ENCODE measurements around the gene PDE6C. TPM values are rescaled to one million over a fixed set of nuclear protein-coding genes. Genes with fewer than 3 reads are reported as not detected.

Gene PDE6C
- total and polyA plus RNA-seq, 2 of the 8 experiments (the other 6 are each of a cell fraction or from before 2014, with no cell fraction given) = not detected

- H3K23me2 ChIP-seq (ENCODE audit: low read depth, low read length) = no peaks in the 10 kb centered on the region
- no peak overlapping the region for H3K4me2 ChIP-seq (ENCODE audit: insufficient read depth in 1 of 2, low read depth in 2 of 2, low read length in 2 of 2)
- peaks cover 0 to 10% (median 2%) of the 10 kb centered on the region in 4 experiments; a peak in 3 of 7 replicates for H3K4me1 ChIP-seq (replicated peaks in 1 of 4; ENCODE audit: control insufficient read depth in 3 of 4, insufficient read depth in 4 of 4, low read length in 3 of 4)
- TF ChIP-seq TEAD4 (IDR thresholded peaks at IDR 0.05; ENCODE audit: low read depth, low read length) (no peak), NANOG (IDR thresholded peaks at IDR 0.05; ENCODE audit: insufficient read depth, low read depth, low read length, poor library complexity, severe bottlenecking) (no peak), PHF8 (conservative IDR thresholded peaks at IDR 0.05; ENCODE audit: low read depth, low read length) (no peak), CHD2 (IDR thresholded peaks at IDR 0.05; ENCODE audit: low read length) (no peak)
- H3K79me2 ChIP-seq (ENCODE audit: control insufficient read depth in 1 of 2, insufficient read depth in 2 of 2, low read length in 2 of 2) = no peaks in the 10 kb centered on the region
- H3K56ac ChIP-seq (replicated peaks; ENCODE audit: insufficient read length, low read depth, low read length) = no peak overlapping the region
- H3K79me1 ChIP-seq (ENCODE audit: low read depth, low read length) = no peaks in the 10 kb centered on the region
- no peak overlapping the region for H2BK12ac ChIP-seq (ENCODE audit: low read depth, low read length)
- no peak overlapping the region for H2AFZ ChIP-seq (ENCODE audit: low read length)
- no peak overlapping the region for H3K4ac ChIP-seq (replicated peaks; ENCODE audit: insufficient read length, low read depth, low read length)
- H3K27me3 ChIP-seq (replicated peaks in 1 of 4; ENCODE audit: control insufficient read depth in 3 of 4, extremely low read depth in 1 of 4, insufficient read depth in 3 of 4, low read length in 3 of 4) = no peaks in the 10 kb centered on the region
- no peak overlapping the region for H2BK5ac ChIP-seq (ENCODE audit: low read depth, low read length)
- H4K91ac ChIP-seq (replicated peaks; ENCODE audit: insufficient read length, low read length) = no peak overlapping the region
- H3K27ac ChIP-seq (ENCODE audit: low read depth, low read length) = no peak overlapping the region
- ChIA-PET POLR2A (ENCODE audit: partially characterized antibody) (no interaction called here), CTCF (ENCODE audit: partially characterized antibody) (interaction anchor here (1.2 to 1.4 kb wide), 2 partner anchors 30 to 202 kb away, joined by 3 to 4 read pairs; no protein-coding TSS in a partner anchor)
- H3K4me3 ChIP-seq (ENCODE audit: extremely low read depth in 1 of 4, insufficient read depth in 2 of 4, low read depth in 3 of 4, low read length in 4 of 4) = no peak overlapping the region
- FAIRE-seq = no peak
- no peak overlapping the region for H3K14ac ChIP-seq (ENCODE audit: insufficient read length)
- H2AK5ac ChIP-seq (ENCODE audit: low read depth, low read length) = no peak overlapping the region
- H3K9me3 ChIP-seq (ENCODE audit: insufficient read depth in 2 of 2, low read depth in 1 of 2, low read length in 1 of 2) = no peaks in the 10 kb centered on the region
- no peak for DNase-seq (ENCODE audit: low read depth in 1 of 2, low spot score in 2 of 2)
- 86% methylated on average over 5 of the region's 5 CpGs; no CpG with 5 or more reads in 1 of the 2 experiments for WGBS, 2 experiments (ENCODE audit: extremely low coverage in 1 of 2, insufficient coverage in 1 of 2, insufficient read length in 1 of 2, insufficient replicate concordance in 2 of 2, low coverage in 1 of 2, low lambda C conversion rate in 2 of 2, missing lambda C conversion rate in 1 of 2)
- no peak overlapping the region for H2BK15ac ChIP-seq (ENCODE audit: low read length)
- H4K5ac ChIP-seq (ENCODE audit: insufficient read length, low read depth, low read length) = no peak overlapping the region
- H3K36me3 ChIP-seq (ENCODE audit: control insufficient read depth in 2 of 4, insufficient read depth in 4 of 4, low read length in 3 of 4) = no peaks in the 10 kb centered on the region
- no peak overlapping the region for H3K9ac ChIP-seq (replicated peaks in 1 of 4; ENCODE audit: extremely low read depth in 1 of 4, low read depth in 3 of 4, low read length in 3 of 4)
- H4K20me1 ChIP-seq (replicated peaks in 1 of 2; ENCODE audit: control insufficient read depth in 1 of 2, insufficient read depth in 2 of 2, low read length in 2 of 2) = no peaks in the 10 kb centered on the region
- H2BK20ac ChIP-seq (ENCODE audit: low read length) = no peak overlapping the region
- no peak overlapping the region for H3K23ac ChIP-seq (ENCODE audit: insufficient read length)
- H4K8ac ChIP-seq (ENCODE audit: extremely low read depth, insufficient read depth, low read length) = no peak overlapping the region
- no peak overlapping the region for H2BK120ac ChIP-seq (replicated peaks; ENCODE audit: low read depth, low read length)
- no peak overlapping the region for H3K18ac ChIP-seq (ENCODE audit: extremely low read depth, low read length)
These were observed 103.0 kb downstream of the PDE6C start for GRCh38 chr10:93715345-93715744.

Other genes with a start within 250 kb of the PDE6C start
- 2.3 and 3.2 TPM in 2 replicates for gene MYOF, start 130.2 kb upstream of the PDE6C start, total RNA-seq (2021; fragmentation: NEBNext Ultra II Directional; extraction: Animal tissue kit (Norgen Biotek cat#: 25700))
- 0.94 and 0.98 TPM in 2 replicates for gene MYOF, start 130.2 kb upstream of the PDE6C start, polyA plus RNA-seq (2011; rRNA removed)
- 18.9 and 19.6 TPM in 2 replicates for gene CEP55, start 115.9 kb upstream of the PDE6C start, total RNA-seq (2021; fragmentation: NEBNext Ultra II Directional; extraction: Animal tissue kit (Norgen Biotek cat#: 25700))
- 3.5 and 7.0 TPM in 2 replicates for gene CEP55, start 115.9 kb upstream of the PDE6C start, polyA plus RNA-seq (2011; rRNA removed)
- gene FFAR4, start 45.9 kb upstream of the PDE6C start, total RNA-seq (2021; fragmentation: NEBNext Ultra II Directional; extraction: Animal tissue kit (Norgen Biotek cat#: 25700)) = not detected in 2 replicates
- gene FFAR4, start 45.9 kb upstream of the PDE6C start, polyA plus RNA-seq (2011; rRNA removed) = 0.05 TPM in 1 of 2 replicates, not detected in the other
- gene RBP4, start 11.3 kb upstream of the PDE6C start, total RNA-seq (2021; fragmentation: NEBNext Ultra II Directional; extraction: Animal tissue kit (Norgen Biotek cat#: 25700)) = 0.31 and 0.97 TPM in 2 replicates
- 0.42 and 0.55 TPM in 2 replicates for gene RBP4, start 11.3 kb upstream of the PDE6C start, polyA plus RNA-seq (2011; rRNA removed)
- 11.9 and 13.5 TPM in 2 replicates for gene FRA10AC1, start 90.1 kb downstream of the PDE6C start, total RNA-seq (2021; fragmentation: NEBNext Ultra II Directional; extraction: Animal tissue kit (Norgen Biotek cat#: 25700))
- 2.7 and 4.4 TPM in 2 replicates for gene FRA10AC1, start 90.1 kb downstream of the PDE6C start, polyA plus RNA-seq (2011; rRNA removed)
- gene LGI1, start 145.4 kb downstream of the PDE6C start, total RNA-seq (2021; fragmentation: NEBNext Ultra II Directional; extraction: Animal tissue kit (Norgen Biotek cat#: 25700)) = not detected in 2 replicates
- gene LGI1, start 145.4 kb downstream of the PDE6C start, polyA plus RNA-seq (2011; rRNA removed) = 0.15 and 0.28 TPM in 2 replicates

Measured in H1 (cell line).